Measurements from ENCODE around the gene WASF3.

- no peak for TF ChIP-seq POLR2A (IDR thresholded peaks at IDR 0.05)
- no peak for TF ChIP-seq CTCF (IDR thresholded peaks at IDR 0.05 in 8 of 11, conservative IDR thresholded peaks at IDR 0.05 in 3 of 11)
- no peak for TF ChIP-seq POLR2AphosphoS5 (IDR thresholded peaks at IDR 0.05)
Observed at GRCh38 chr13:26653842-26654241, 96.4 kb downstream of the WASF3 start.

Measured in spleen (tissue), 7 donors.